Activated T-cell treated with anti-CD3 and anti-CD28 coated beads, Interleukin-2, amount 50 U/mL, for 72 hours (primary cell): ENCODE measurements around the gene ATP7A. TPM values are rescaled to one million over a fixed set of nuclear protein-coding genes. Genes with fewer than 3 reads are reported as not detected.
A peak's percentile ranks its signal among the peaks of the same experiment; 100 is the strongest.
"Not testable (repeated sequence)": the region's sequence is repeated elsewhere in the genome, so short reads cannot be mapped to it uniquely, and the experiment has no call there.

Experiments used
- ATAC-seq, 2 donors: fragments of 150-1000 bp; cut with Tn5 transposase; replicated peaks in 1 of 2; 2 replicates each; pipeline ENCODE4 v1.10.0; 2021; ENCODE audit warnings: moderate library complexity in 2 of 2, mild to moderate bottlenecking in 1 of 2
- DNase-seq, 2 donors: peaks; one replicate each; pipeline ENCODE4 v3.0.0; 2021 to 2022; ENCODE audit warnings: mixed read lengths in 1 of 2
- H3K27ac Mint-ChIP-seq: one replicate; pipeline ENCODE4 v1.8.0; 2022; ENCODE audit warnings: mild to moderate bottlenecking, moderate library complexity, mixed read lengths
- H3K27me3 Mint-ChIP-seq: one replicate; pipeline ENCODE4 v1.8.0; 2022; ENCODE audit warnings: low read depth, mixed read lengths
- H3K36me3 Mint-ChIP-seq, 2 donors: one replicate each; pipeline ENCODE4 v1.8.0; 2022; ENCODE audit warnings: mixed read lengths in 2 of 2, mild to moderate bottlenecking in 1 of 2; ENCODE audit not compliant: insufficient read depth in 2 of 2
- H3K4me1 Mint-ChIP-seq: one replicate; pipeline ENCODE4 v1.8.0; 2022; ENCODE audit warnings: low read depth, mixed read lengths
- H3K4me3 Mint-ChIP-seq, 2 donors: one replicate each; pipeline ENCODE4 v1.8.0; 2022; ENCODE audit warnings: mild to moderate bottlenecking in 2 of 2, mixed read lengths in 2 of 2, moderate library complexity in 2 of 2
- H3K9me3 Mint-ChIP-seq, 2 donors: one replicate each; pipeline ENCODE4 v1.8.0; 2022; ENCODE audit warnings: mixed read lengths in 2 of 2
- total RNA-seq, 2 donors: library from RNA; stranded (reverse); gene quantifications; one replicate each; pipeline ENCODE4 v1.2.3, GENCODE V29; 2022

ATP7A gene
- total RNA-seq, 2 donors from 2014 or later, result 9.9 to 10.1 TPM

DNA sequence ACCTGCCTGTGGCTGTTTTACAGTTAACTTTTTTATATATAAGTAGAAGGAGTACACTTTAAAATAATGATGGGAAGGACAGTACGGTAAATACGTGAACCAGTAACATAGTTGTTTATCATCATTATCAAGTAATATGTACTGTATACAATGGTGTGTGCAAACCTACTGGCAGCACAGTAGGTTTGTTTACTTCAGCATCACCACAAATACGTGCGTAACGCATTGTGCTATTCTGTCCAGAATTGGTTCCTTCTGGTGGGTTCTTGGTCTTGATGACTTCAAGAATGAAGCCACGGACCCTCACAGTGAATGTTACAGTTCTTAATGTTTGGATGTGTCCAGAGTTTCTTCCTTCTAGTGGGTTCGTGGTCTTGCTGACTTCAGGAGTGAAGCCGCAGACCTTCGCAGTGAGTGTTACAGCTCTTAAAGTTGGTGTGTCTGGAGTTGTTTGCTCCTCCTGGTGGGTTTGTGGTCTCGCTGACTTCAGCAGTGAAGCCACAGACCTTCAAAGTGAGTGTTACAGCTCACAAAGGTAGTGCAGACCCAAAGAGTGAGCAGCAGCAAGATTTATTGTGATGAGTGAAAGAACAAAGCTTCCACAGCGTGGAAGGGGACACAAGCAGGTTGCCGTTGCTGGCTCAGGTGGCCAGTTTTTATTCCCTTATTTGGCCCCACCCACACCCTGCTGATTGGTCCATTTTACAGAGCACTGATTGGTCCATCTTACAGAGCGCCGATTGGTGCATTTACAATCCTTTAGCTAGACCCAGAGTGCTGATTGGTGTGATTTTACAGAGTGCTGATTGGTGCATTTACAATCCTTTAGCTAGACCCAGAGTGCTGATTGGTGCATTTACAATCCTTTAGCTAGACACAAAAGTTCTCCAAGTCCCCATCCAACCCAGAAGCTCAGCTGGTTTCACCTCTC lies 162.9 kb downstream of the ATP7A start:
- DNase-seq (peak; percentile 18 to 49), ATAC-seq (peak; percentile 54 to 71)
- not testable (repeated sequence) for H3K27me3 Mint-ChIP-seq, H3K9me3 Mint-ChIP-seq
- peak overlapping the region; percentile 84 for H3K27ac Mint-ChIP-seq
- peaks cover 14 to 29% of the 10 kb centered on the region in 2 donors for H3K36me3 Mint-ChIP-seq
- H3K4me1 Mint-ChIP-seq, result peaks cover 16% of the 10 kb centered on the region
- H3K4me3 Mint-ChIP-seq, result peak overlapping the region; percentile 38 to 50

DNA sequence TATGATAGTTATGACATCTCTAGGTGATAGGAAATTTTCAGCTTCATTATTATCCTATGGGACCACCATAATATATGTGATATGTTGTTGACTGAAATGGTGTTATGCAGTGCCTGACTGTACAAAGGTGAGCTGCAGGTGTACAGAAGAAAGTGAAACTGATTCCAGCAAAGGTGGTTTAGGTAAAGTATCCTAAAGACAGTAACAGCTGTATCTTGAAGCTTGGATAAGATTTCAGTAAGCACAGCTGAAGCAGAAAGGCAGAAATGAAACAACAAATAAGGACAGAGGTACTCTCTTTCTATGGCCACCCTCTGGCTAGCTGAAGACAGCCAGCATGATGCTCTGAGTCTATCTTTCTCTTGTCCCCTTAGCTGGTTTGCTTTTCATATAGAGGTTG lies 163.6 kb downstream of the ATP7A start:
- no peak for ATAC-seq
- peaks cover 16% of the 10 kb centered on the region for H3K4me1 Mint-ChIP-seq
- peaks cover 2% of the 10 kb centered on the region for H3K27me3 Mint-ChIP-seq
- H3K27ac Mint-ChIP-seq, result no peak overlapping the region
- no peak overlapping the region for H3K4me3 Mint-ChIP-seq
- no peak for DNase-seq
- peaks cover 12 to 28% of the 10 kb centered on the region in 2 donors for H3K36me3 Mint-ChIP-seq
- peaks cover 4 to 12% of the 10 kb centered on the region in 2 donors for H3K9me3 Mint-ChIP-seq

DNA sequence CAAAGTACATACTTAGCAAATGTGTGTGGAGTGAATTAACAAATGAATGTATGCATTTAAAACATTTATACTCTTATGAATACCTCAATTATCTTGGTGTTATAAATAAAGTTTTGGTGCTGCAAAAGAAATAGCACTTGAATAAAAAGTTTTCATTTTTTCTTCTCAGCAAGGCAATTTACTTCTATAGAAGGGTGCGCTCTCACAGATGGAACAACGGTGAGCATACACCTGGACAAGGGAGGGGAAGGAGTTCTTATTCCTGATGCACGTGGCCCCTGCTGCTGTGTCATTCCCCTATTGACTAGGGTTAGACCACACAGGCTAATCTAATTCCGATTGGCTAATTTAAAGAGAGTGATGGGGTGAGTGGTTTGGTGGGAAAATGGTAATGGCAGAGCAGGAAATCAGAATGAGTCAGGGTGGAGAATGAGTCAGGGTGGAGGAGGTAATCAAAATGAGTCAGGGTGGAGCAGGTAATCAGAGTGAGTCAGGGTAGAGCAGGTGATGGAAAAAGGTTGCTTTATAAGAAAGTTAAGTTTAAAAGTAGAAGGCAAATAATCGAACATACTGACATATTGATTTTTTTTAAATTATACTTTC lies 165.4 kb downstream of the ATP7A start:
- DNase-seq, result peak; percentile 34 to 36
- Mint-ChIP-seq H3K4me3 (no peak overlapping the region), H3K4me1 (peaks cover 16% of the 10 kb centered on the region), H3K27ac (peak overlapping the region; percentile 50), H3K36me3 (peaks cover 12 to 30% of the 10 kb centered on the region in 2 donors), H3K27me3 (peaks cover 18% of the 10 kb centered on the region), H3K9me3 (peaks cover 4 to 13% of the 10 kb centered on the region in 2 donors)
- peak; percentile 69 for ATAC-seq

DNA sequence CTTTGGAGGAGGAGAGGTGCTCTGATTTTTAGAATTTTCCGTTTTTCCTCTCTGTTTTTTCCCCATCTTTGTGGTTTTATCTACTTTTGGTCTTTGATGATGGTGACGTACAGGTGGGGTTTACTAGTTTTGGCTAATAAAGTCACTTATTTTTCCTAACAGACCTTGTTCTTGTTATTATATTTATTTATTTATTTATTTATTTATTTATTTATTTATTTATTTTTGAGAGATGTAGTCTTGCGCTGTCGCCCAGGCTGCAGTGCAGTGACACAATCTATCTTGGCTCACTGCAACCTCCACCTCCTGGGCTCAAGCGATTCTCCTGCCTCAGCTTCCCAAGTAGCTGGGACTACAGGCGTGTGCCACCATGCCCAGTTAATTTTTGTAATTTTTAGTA lies 170.9 kb downstream of the ATP7A start:
- not testable (repeated sequence) for H3K4me3 Mint-ChIP-seq, H3K9me3 Mint-ChIP-seq, DNase-seq, H3K27ac Mint-ChIP-seq, H3K4me1 Mint-ChIP-seq, ATAC-seq
- Mint-ChIP-seq H3K36me3 (peaks cover 2 to 17% of the 10 kb centered on the region in 2 donors), H3K27me3 (peaks cover 22% of the 10 kb centered on the region)

DNA sequence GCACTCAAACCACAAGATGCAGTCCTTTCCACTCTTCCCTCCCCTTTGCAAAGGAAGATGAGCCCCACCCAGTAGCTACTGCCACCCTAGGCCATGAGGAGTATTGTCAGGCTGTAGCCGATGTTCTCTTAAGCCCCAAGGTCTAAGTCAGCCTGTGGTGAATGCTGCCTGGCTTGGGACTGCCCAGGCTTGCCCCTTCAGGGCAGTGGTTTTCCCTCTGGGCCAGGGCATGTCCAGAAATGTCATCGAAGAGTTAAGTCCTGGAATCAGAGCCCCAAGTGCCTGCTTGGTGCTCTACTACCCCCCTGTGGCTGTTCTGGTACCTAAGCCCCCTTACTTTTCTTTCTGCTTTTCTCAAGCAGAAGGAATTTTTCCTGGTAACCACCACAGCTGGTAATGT lies 181.8 kb downstream of the ATP7A start:
- peaks cover 5% of the 10 kb centered on the region for H3K4me1 Mint-ChIP-seq
- DNase-seq, result peak in 1 of 2 donors; percentile 20
- no peak overlapping the region for H3K4me3 Mint-ChIP-seq
- H3K9me3 Mint-ChIP-seq, result peaks cover 0 to 2% of the 10 kb centered on the region in 2 donors
- H3K27ac Mint-ChIP-seq, result no peak overlapping the region
- ATAC-seq, result peak; percentile 57 to 69
- peaks cover 31% of the 10 kb centered on the region for H3K27me3 Mint-ChIP-seq
- H3K36me3 Mint-ChIP-seq, result no peaks in the 10 kb centered on the region

DNA sequence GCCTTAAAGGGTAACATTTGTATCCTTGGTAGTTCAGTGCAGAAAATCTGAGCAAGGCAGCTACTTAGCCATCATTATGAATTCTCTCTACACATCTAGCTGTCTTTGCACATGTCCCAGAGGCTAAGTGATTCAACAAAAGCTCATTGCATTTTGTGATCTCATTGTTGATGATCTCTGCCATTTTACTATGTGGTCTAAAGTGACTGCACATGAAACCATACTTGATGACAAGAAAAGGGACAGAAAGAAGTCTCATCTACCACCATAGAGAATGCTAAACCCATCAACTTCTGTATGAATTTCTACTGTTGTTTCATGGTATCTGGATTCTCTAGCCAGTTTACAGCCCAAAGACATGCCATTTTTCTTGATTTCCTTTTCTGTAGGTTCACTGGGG lies 187.6 kb downstream of the ATP7A start:
- H3K27me3 Mint-ChIP-seq, result peaks cover 27% of the 10 kb centered on the region
- DNase-seq (no peak), ATAC-seq (peak; percentile 45 to 78)
- peaks cover 2 to 4% of the 10 kb centered on the region in 2 donors for H3K36me3 Mint-ChIP-seq
- H3K27ac Mint-ChIP-seq, result no peak overlapping the region
- H3K4me3 Mint-ChIP-seq, result peak overlapping the region in 1 of 2 donors; percentile 2
- peaks cover 0 to 2% of the 10 kb centered on the region in 2 donors for H3K9me3 Mint-ChIP-seq
- H3K4me1 Mint-ChIP-seq, result peaks cover 7% of the 10 kb centered on the region

Other genes with a start within 250 kb of the ATP7A start
- 10 to 100 TPM; 74.5 to 77.0 TPM for gene ATRX, start 124.5 kb upstream of the ATP7A start, total RNA-seq
- gene MAGT1, start 15.3 kb upstream of the ATP7A start, total RNA-seq, result 10 to 100 TPM; 29.6 to 35.0 TPM
- 100 to 1,000 TPM; 145 to 148 TPM for gene COX7B, start 11.2 kb upstream of the ATP7A start, total RNA-seq
- gene PGAM4, start 58.9 kb downstream of the ATP7A start, total RNA-seq, result not detected
- gene PGK1, start 193.6 kb downstream of the ATP7A start, total RNA-seq, result 100 to 1,000 TPM; 345 to 457 TPM
- 10 to 100 TPM; 19.9 to 30.6 TPM for gene TAF9B, start 229.0 kb downstream of the ATP7A start, total RNA-seq